ENCODE results near the gene TNIK.
A peak's percentile ranks its signal among the peaks of the same experiment; 100 is the strongest.

The TNIK gene

GRCh38 chr3:171055336-171056178 is 404.6 kb downstream of the TNIK start:
- no peak for TF ChIP-seq CTCF (conservative IDR thresholded peaks at IDR 0.05; ENCODE audit: control insufficient read depth, insufficient read depth, low read depth, low read length)
- no peak overlapping the region for H3K4me3 ChIP-seq (ENCODE audit: control insufficient read depth, low read depth, low read length)
- DNase-seq (ENCODE audit: low read depth) = peak; percentile 49

GRCh38 chr3:171054921-171055320 is 405.3 kb downstream of the TNIK start:
- no peak overlapping the region for H3K4me3 ChIP-seq (ENCODE audit: control insufficient read depth, low read depth, low read length)
- TF ChIP-seq CTCF (conservative IDR thresholded peaks at IDR 0.05; ENCODE audit: control insufficient read depth, insufficient read depth, low read depth, low read length) = no peak
- no peak for DNase-seq (ENCODE audit: low read depth)

GRCh38 chr3:171054231-171054630 is 406.0 kb downstream of the TNIK start:
- no peak overlapping the region for H3K4me3 ChIP-seq (ENCODE audit: control insufficient read depth, low read depth, low read length)
- DNase-seq (ENCODE audit: low read depth) = no peak
- no peak for TF ChIP-seq CTCF (conservative IDR thresholded peaks at IDR 0.05; ENCODE audit: control insufficient read depth, insufficient read depth, low read depth, low read length)

GRCh38 chr3:171049861-171050444 is 410.3 kb downstream of the TNIK start:
- TF ChIP-seq CTCF (conservative IDR thresholded peaks at IDR 0.05; ENCODE audit: control insufficient read depth, insufficient read depth, low read depth, low read length) = peak; percentile 76
- peak; percentile 66 for DNase-seq (ENCODE audit: low read depth)
- no peak overlapping the region for H3K4me3 ChIP-seq (ENCODE audit: control insufficient read depth, low read depth, low read length)

GRCh38 chr3:171046760-171047159 is 413.4 kb downstream of the TNIK start:
- no peak for DNase-seq (ENCODE audit: low read depth)
- no peak overlapping the region for H3K4me3 ChIP-seq (ENCODE audit: control insufficient read depth, low read depth, low read length)
- no peak for TF ChIP-seq CTCF (conservative IDR thresholded peaks at IDR 0.05; ENCODE audit: control insufficient read depth, insufficient read depth, low read depth, low read length)

- no peak overlapping the region for H3K4me3 ChIP-seq (ENCODE audit: control insufficient read depth, low read depth, low read length)
- DNase-seq (ENCODE audit: low read depth) = peak; percentile 91
- TF ChIP-seq CTCF (conservative IDR thresholded peaks at IDR 0.05; ENCODE audit: control insufficient read depth, insufficient read depth, low read depth, low read length) = no peak
Observed at GRCh38 chr3:171044835-171045793, 415.1 kb downstream of the TNIK start.

Data from fibroblast of mammary gland (primary cell).